K562 (cell line): Measurements from ENCODE around the gene HYOU1. TPM values are rescaled to one million over a fixed set of nuclear protein-coding genes. Genes with fewer than 3 reads are reported as not detected.
A peak's percentile ranks its signal among the peaks of the same experiment; 100 is the strongest.

ENCODE experiments used
- ASH1L ChIP-seq: fragments of 450-650 bp; IDR thresholded peaks from 2 replicates; pipeline ENCODE4 v1.6.1; 2018; ENCODE audit warnings: borderline replicate concordance, mild to moderate bottlenecking, low read depth; ENCODE audit not compliant: partially characterized antibody
- ATF1 ChIP-seq, 2 experiments: fragments of 450-650 bp in 1 of 2; IDR thresholded peaks; 2 replicates each; pipeline ENCODE4 v1.6.1; 2016; ENCODE audit warnings: missing compliant biosample characterization in 1 of 2, missing genetic modification characterization in 1 of 2
- CBX8 ChIP-seq: fragments of 200-600 bp; sonication (generic); IDR thresholded peaks from 2 replicates; pipeline ENCODE4 v1.6.1; 2012; ENCODE audit warnings: borderline replicate concordance, mixed run types, low read depth, mild to moderate bottlenecking, moderate library complexity, mixed read lengths, low read length, control low read depth, inconsistent platforms; ENCODE audit not compliant: poor library complexity, severe bottlenecking; ENCODE audit errors: extremely low read depth
- HDAC6 ChIP-seq: IDR thresholded peaks from 2 replicates; pipeline ENCODE4 v1.6.1; 2012; ENCODE audit warnings: low read depth, mild to moderate bottlenecking, control low read depth, inconsistent platforms, low read length, moderate library complexity
- HIVEP1 ChIP-seq: fragments of 250-450 bp; sonication (Bioruptor Pico); IDR thresholded peaks from 2 replicates; pipeline ENCODE4 v1.4.0; 2020; ENCODE audit warnings: mild to moderate bottlenecking
- HMBOX1 ChIP-seq: sonication (generic); IDR thresholded peaks from 2 replicates; pipeline ENCODE4 v1.6.1; 2016
- KDM4B ChIP-seq, 2 experiments: fragments of 450-650 bp in 1 of 2; sonication (generic) in 1 of 2; IDR thresholded peaks; 2 replicates each; pipeline ENCODE4 v1.6.1; 2016 to 2017; ENCODE audit warnings: borderline replicate concordance in 2 of 2, antibody characterized with exemption in 1 of 2, low read depth in 1 of 2, mild to moderate bottlenecking in 1 of 2
- KHSRP ChIP-seq: fragments of 450-650 bp; IDR thresholded peaks from 2 replicates; pipeline ENCODE4 v1.6.1; 2017
- RNF219 ChIP-seq: fragments of 250-450 bp; sonication (Bioruptor Pico); IDR thresholded peaks from 2 replicates; pipeline ENCODE4 v1.5.0; 2022; ENCODE audit warnings: mild to moderate bottlenecking
- RUNX1 ChIP-seq: sonication (generic); IDR thresholded peaks from 2 replicates; pipeline ENCODE4 v1.6.1; 2016; ENCODE audit warnings: antibody characterized with exemption, low read depth
- SMAD4 ChIP-seq: fragments of 250-450 bp; sonication (Bioruptor Pico); conservative IDR thresholded peaks from 2 replicates; pipeline ENCODE4 v1.8.0; 2021; ENCODE audit warnings: inconsistent platforms, mild to moderate bottlenecking, moderate library complexity
- SREBF2 ChIP-seq: sonication (generic); formaldehyde crosslinking; IDR thresholded peaks from 2 replicates; pipeline ENCODE4 v1.4.0; 2020; ENCODE audit warnings: mild to moderate bottlenecking, missing genetic modification reagents
- TRIM28 ChIP-seq: fragments of 450-650 bp; IDR thresholded peaks from 2 replicates; pipeline ENCODE4 v1.6.1; 2017
- ZBTB9 ChIP-seq: fragments of 450-650 bp; formaldehyde crosslinking; IDR thresholded peaks from 2 replicates; pipeline ENCODE4 v1.4.0; 2020; ENCODE audit warnings: mild to moderate bottlenecking, moderate library complexity
- ZFP1 ChIP-seq: fragments of 450-650 bp; formaldehyde crosslinking; IDR thresholded peaks from 2 replicates; pipeline ENCODE4 v1.4.0; 2020; ENCODE audit warnings: mild to moderate bottlenecking, mixed read lengths
- ZNF263 ChIP-seq: sonication (generic); formaldehyde crosslinking; IDR thresholded peaks from 2 replicates; pipeline ENCODE4 v1.8.0; 2022; ENCODE audit warnings: mild to moderate bottlenecking, missing genetic modification reagents, borderline replicate concordance
- ZNF589 ChIP-seq: fragments of 200-800 bp; sonication (Bioruptor generic); IDR thresholded peaks from 2 replicates; pipeline ENCODE4 v1.6.1; 2016; ENCODE audit warnings: low read depth, missing genetic modification characterization, missing compliant biosample characterization
- polyA plus RNA-seq, 8 experiments: library from polyadenylated mRNA; depleted of rRNA in 4 of 8; stranded (reverse) in 5 of 8; unstranded in 3 of 8; fragments of >200 nt; fragmentation: Nextera tagmentation in 2 of 8; fragmentation: Illumina TruSeq in 1 of 8; extraction: Ambion mirVana in 2 of 8; extraction: Trizol in 1 of 8; gene quantifications; 2 replicates each; pipeline versions ENCODE4 v1.2.1 to v1.2.3, GENCODE V29; 2011 to 2014; ENCODE audit warnings: inconsistent platforms in 1 of 8, missing spikeins in 1 of 8
- total RNA-seq, 7 experiments: library from RNA; depleted of rRNA in 6 of 7; stranded (reverse); fragments of >200 nt in 6 of 7; fragmentation: Illumina TruSeq in 2 of 7; extraction: Trizol in 2 of 7; gene quantifications; 2 replicates each; pipeline versions ENCODE4 v1.2.1 to v1.2.3, GENCODE V29; 2011 to 2021; ENCODE audit warnings: low replicate concordance in 1 of 7
- TF ChIP-seq, protein P1 (sequence below), 2 experiments: fragments of 450-650 bp; conservative IDR thresholded peaks; 2 replicates each; pipeline ENCODE4 v1.6.1; 2017; ENCODE audit warnings: mild to moderate bottlenecking in 2 of 2, moderate library complexity in 2 of 2
- TF ChIP-seq, protein P2 (sequence below): fragments of 450-650 bp; IDR thresholded peaks from 2 replicates; pipeline ENCODE4 v1.6.1; 2016; ENCODE audit warnings: mild to moderate bottlenecking

The HYOU1 gene
- total and polyA plus RNA-seq, 9 of the 15 experiments (the other 6 are each of a cell fraction or from before 2014, with no cell fraction given), result 19.5 to 197 (median 128) TPM

DNA sequence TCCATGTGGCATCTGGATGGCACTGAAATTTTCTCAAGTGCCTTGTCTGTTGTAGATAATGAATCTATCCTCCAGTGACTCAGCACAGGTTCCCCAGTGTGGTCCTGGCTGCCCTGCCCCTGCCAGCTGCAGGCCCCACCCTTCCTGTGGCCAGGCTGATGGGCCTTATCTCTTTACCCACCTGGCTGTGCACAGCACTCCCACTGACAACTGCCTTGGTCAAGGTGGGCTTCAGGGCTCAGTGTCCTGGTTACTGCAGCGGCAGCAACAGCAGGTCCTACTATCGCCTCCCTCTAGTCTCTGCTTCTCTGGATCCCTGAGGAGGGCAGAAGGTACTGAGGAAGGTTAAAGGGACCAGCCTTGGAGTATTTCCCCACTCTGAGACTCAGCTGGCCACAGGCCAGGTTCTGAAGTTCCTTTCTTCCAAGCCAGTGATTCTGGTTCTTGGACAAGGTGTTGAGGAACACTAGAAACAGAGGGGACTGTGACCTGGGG is 30.8 kb upstream of the HYOU1 start (continued):
- TF ChIP-seq, protein P1, sequence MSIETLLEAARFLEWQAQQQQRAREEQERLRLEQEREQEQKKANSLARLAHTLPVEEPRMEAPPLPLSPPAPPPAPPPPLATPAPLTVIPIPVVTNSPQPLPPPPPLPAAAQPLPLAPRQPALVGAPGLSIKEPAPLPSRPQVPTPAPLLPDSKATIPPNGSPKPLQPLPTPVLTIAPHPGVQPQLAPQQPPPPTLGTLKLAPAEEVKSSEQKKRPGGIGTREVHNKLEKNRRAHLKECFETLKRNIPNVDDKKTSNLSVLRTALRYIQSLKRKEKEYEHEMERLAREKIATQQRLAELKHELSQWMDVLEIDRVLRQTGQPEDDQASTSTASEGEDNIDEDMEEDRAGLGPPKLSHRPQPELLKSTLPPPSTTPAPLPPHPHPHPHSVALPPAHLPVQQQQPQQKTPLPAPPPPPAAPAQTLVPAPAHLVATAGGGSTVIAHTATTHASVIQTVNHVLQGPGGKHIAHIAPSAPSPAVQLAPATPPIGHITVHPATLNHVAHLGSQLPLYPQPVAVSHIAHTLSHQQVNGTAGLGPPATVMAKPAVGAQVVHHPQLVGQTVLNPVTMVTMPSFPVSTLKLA (conservative IDR thresholded peaks at IDR 0.05), result peak; percentile 70 to 83
- TF ChIP-seq HMBOX1 (peak; percentile 53), ASH1L (no peak), HIVEP1 (0 out of 2 replicates have a peak, but pooled peaks have one; percentile 1), RNF219 (CRISPR knock-in tag) (no peak), SMAD4 (CRISPR knock-in tag) (peak; percentile 98), RUNX1 (peak; percentile 93), ZFP1 (CRISPR knock-in tag) (no peak), ZNF589 (peak; percentile 96), SREBF2 (CRISPR knock-in tag) (no peak), ZBTB9 (peak; percentile 94), ATF1 (CRISPR knock-in tag; IDR thresholded peaks at IDR 0.05) (no peak), ATF1 (tag; IDR thresholded peaks at IDR 0.05) (peak; percentile 74), KHSRP (peak; percentile 71; the same call in 1 of the 2 replicates), TRIM28 (peak; percentile 45; the same call in 1 of the 2 replicates), HDAC6 (no peak), ZNF263 (CRISPR knock-in tag) (0 out of 2 replicates have a peak, but pooled peaks have one; percentile 21), KDM4B (IDR thresholded peaks at IDR 0.05; ENCODE audit: borderline replicate concordance in 2 of 2, low read depth in 1 of 2) (0 out of 4 replicates have a peak, but pooled peaks of 1 of the 2 experiments have one; percentile 50), CBX8 (no peak)
- TF ChIP-seq, protein P2, sequence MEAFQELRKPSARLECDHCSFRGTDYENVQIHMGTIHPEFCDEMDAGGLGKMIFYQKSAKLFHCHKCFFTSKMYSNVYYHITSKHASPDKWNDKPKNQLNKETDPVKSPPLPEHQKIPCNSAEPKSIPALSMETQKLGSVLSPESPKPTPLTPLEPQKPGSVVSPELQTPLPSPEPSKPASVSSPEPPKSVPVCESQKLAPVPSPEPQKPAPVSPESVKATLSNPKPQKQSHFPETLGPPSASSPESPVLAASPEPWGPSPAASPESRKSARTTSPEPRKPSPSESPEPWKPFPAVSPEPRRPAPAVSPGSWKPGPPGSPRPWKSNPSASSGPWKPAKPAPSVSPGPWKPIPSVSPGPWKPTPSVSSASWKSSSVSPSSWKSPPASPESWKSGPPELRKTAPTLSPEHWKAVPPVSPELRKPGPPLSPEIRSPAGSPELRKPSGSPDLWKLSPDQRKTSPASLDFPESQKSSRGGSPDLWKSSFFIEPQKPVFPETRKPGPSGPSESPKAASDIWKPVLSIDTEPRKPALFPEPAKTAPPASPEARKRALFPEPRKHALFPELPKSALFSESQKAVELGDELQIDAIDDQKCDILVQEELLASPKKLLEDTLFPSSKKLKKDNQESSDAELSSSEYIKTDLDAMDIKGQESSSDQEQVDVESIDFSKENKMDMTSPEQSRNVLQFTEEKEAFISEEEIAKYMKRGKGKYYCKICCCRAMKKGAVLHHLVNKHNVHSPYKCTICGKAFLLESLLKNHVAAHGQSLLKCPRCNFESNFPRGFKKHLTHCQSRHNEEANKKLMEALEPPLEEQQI, result peak; percentile 62
